HFFc6 (cell line): ENCODE data around the gene SPP1. TPM values are rescaled to one million over a fixed set of nuclear protein-coding genes. Genes with fewer than 3 reads are reported as not detected.
"Not testable (repeated sequence)": the region's sequence is repeated elsewhere in the genome, so short reads cannot be mapped to it uniquely, and the experiment has no call there.

ENCODE experiments used
- DNase-seq: peaks from one replicate; pipeline ENCODE4 v3.0.0-alpha.2; 2018
- H3K27ac Mint-ChIP-seq: 2 replicates; pipeline ENCODE4 v1.8.0; 2020; ENCODE audit warnings: mild to moderate bottlenecking, mixed read lengths
- H3K27me3 Mint-ChIP-seq: 2 replicates; pipeline ENCODE4 v1.8.0; 2021; ENCODE audit warnings: mild to moderate bottlenecking, moderate library complexity, mixed read lengths; ENCODE audit not compliant: insufficient read depth
- H3K36me3 Mint-ChIP-seq: 2 replicates; pipeline ENCODE4 v1.8.0; 2021; ENCODE audit warnings: low read depth, mixed read lengths
- H3K4me1 Mint-ChIP-seq: 2 replicates; pipeline ENCODE4 v1.8.0; 2020; ENCODE audit warnings: low read depth, mixed read lengths
- H3K4me3 Mint-ChIP-seq: 2 replicates; pipeline ENCODE4 v1.8.0; 2020; ENCODE audit warnings: mild to moderate bottlenecking, moderate library complexity, mixed read lengths
- H3K9me3 Mint-ChIP-seq: 2 replicates; pipeline ENCODE4 v1.8.0; 2020; ENCODE audit warnings: mild to moderate bottlenecking, mixed read lengths
- total RNA-seq, 6 experiments: library from RNA; stranded (reverse); fragmentation: NEBNext Ultra II Directional; extraction: Animal tissue kit (Norgen Biotek cat#: 25700); gene quantifications; 2 replicates in 1 of 6; 3 replicates in 5 of 6; pipeline ENCODE4 v1.2.3, GENCODE V29; 2021
- TF ChIP-seq, protein P1 (sequence below): fragments of 200-600 bp; sonication (generic); IDR thresholded peaks from 2 replicates; pipeline ENCODE4 v1.5.0; 2021; ENCODE audit warnings: antibody characterized with exemption, mild to moderate bottlenecking

The SPP1 gene
- total RNA-seq, 6 experiments from 2014 or later = 5.9 to 10.8 (median 7.1) TPM

DNA sequence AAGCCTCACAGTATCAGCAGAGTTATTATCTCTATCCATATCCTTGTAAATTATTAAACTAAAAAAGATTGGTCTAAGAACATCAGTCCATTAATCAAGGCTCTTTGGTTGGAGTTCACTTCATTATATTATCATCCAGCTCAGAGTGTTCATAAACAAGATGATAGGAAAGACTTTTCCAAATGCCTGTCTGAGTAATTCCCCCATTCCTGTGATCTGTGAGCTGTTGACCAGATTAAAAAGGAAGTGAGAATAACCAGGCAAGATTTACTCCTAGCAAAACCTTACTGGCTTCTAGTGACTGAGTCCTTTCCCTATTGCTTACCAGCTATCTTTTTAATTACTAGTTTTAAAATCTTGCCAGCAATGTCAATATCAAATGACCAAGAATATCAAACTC is 46.8 kb downstream of the SPP1 start:
- Mint-ChIP-seq H3K4me1 (peaks cover 61% of the 10 kb centered on the region), H3K4me3 (no peak overlapping the region), H3K36me3 (peaks cover 69% of the 10 kb centered on the region), H3K27me3 (no peaks in the 10 kb centered on the region; the same call in 1 of the 2 replicates), H3K27ac (peak overlapping the region; percentile 32; the same call in 1 of the 2 replicates), H3K9me3 (peaks cover 21% of the 10 kb centered on the region)
- TF ChIP-seq, protein P1, sequence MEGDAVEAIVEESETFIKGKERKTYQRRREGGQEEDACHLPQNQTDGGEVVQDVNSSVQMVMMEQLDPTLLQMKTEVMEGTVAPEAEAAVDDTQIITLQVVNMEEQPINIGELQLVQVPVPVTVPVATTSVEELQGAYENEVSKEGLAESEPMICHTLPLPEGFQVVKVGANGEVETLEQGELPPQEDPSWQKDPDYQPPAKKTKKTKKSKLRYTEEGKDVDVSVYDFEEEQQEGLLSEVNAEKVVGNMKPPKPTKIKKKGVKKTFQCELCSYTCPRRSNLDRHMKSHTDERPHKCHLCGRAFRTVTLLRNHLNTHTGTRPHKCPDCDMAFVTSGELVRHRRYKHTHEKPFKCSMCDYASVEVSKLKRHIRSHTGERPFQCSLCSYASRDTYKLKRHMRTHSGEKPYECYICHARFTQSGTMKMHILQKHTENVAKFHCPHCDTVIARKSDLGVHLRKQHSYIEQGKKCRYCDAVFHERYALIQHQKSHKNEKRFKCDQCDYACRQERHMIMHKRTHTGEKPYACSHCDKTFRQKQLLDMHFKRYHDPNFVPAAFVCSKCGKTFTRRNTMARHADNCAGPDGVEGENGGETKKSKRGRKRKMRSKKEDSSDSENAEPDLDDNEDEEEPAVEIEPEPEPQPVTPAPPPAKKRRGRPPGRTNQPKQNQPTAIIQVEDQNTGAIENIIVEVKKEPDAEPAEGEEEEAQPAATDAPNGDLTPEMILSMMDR = no peak
- DNase-seq = no peak

DNA sequence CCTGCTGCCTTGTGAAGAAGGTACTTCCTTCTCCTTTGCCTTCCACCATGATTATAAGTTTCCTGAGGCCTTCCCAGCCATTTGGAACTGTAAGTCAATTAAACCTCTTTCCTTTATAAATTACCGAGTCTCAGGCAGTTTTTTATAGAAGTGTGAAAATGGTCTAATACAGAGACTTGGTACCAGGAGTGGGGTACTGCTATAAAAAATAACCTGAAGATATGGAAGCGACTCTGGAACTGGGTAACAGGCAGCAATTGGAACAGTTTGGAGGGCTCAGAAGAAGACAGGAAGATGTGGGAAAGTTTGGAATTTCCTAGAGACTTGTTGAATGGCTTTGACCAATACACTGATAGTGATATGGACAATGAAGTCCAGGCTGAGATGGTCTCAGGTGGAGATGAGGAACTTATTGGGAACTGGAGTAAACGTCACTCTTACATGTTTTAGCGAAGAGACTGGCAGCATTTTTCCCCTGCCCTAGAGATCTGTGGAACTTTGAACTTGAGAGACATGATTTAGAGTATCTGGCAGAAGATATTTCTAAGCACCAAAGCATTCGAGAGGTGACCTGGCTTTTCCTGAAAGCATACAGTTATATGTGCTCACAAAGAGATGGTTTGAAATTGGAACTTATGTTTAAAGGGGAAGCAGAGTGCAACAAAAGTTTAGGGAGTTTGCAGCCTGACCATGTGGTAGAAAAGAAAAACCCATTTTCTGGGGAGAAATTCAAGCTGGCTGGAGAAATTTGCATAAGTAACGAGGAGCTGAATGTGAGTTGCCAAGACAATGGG is 50.6 kb downstream of the SPP1 start:
- not testable (repeated sequence) for DNase-seq, H3K27me3 Mint-ChIP-seq
- Mint-ChIP-seq H3K4me1 (peaks cover 70% of the 10 kb centered on the region), H3K4me3 (peak overlapping the region; percentile 24; the same call in 1 of the 2 replicates), H3K9me3 (peaks cover 31% of the 10 kb centered on the region), H3K36me3 (peaks cover 79% of the 10 kb centered on the region), H3K27ac (peak overlapping the region; percentile 55)

DNA sequence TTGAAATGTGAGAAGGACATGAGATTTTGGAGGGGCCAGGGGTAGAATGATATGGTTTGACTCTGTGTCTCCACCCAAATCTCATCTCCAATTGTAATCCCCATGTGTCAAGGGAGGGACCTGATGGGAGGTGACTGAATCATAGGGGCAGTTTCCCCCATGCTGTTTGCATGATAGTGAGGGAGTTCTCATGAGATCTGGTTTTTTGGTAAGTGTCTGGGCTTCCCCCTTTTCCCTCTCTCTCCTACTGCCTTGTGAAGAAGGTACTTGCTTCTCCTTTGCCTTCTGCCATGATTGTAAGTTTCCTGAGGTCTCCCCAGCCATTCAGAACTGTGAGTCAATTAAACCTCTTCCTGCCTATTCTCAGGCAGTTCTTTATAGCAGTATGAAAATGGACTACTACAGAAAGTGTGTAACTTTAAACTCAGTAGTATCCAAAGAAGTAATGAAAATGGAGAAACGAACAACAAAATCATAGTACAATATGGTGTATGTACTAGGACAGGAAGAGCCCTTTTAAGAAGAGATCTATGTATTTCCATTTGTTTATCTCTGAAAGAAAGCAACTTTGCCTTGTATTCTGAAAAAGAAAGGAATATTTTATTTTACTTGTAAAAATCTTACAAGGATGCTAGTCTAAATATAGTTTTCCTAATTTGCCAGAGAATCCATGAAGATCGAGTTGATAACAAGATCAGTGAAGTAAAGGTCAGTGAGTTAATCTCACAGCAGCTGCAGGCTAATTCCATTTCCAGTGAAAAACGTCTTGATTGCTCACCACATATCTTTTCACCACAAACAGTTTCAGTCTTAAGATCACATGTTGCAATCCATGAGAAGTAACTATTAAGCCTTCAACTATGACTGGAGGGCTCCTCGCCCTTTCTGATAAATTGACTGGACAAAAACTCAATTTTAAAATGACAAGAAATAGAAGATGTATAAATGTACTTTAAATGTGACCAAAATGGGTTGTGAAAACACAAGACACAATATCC is 52.4 kb downstream of the SPP1 start:
- peaks cover 57% of the 10 kb centered on the region for H3K4me1 Mint-ChIP-seq
- no peaks in the 10 kb centered on the region; the same call in 1 of the 2 replicates for H3K27me3 Mint-ChIP-seq
- peaks cover 31% of the 10 kb centered on the region for H3K9me3 Mint-ChIP-seq
- H3K27ac Mint-ChIP-seq = peak overlapping the region; percentile 96
- peaks cover 70% of the 10 kb centered on the region for H3K36me3 Mint-ChIP-seq
- DNase-seq = peak; percentile 95
- TF ChIP-seq, protein P1 = no peak
- H3K4me3 Mint-ChIP-seq = peak overlapping the region; percentile 79

DNA sequence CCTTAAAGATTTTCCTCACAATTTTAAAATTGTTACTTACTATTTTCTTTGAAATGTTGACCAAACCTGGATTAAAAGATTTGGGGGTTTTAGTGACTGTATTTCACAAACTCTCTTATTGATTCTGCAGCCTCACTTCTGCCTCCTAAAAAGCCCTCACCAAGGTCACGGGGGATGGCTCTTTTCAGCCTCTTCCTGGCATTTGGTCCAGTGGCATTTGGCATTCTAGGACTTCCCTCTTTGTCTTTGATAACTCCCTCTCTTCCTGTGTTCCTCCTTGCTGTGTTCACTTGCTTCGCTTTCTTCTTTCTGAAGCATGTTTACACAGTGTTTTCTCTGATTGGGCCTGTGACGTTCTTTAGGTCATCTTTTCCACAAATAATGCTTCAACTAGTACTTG is 53.4 kb downstream of the SPP1 start:
- peaks cover 51% of the 10 kb centered on the region for H3K4me1 Mint-ChIP-seq
- TF ChIP-seq, protein P1 = no peak
- no peaks in the 10 kb centered on the region; the same call in 1 of the 2 replicates for H3K27me3 Mint-ChIP-seq
- peaks cover 60% of the 10 kb centered on the region for H3K36me3 Mint-ChIP-seq
- peak overlapping the region; percentile 79 for H3K4me3 Mint-ChIP-seq
- H3K9me3 Mint-ChIP-seq = peaks cover 31% of the 10 kb centered on the region
- H3K27ac Mint-ChIP-seq = peak overlapping the region; percentile 96
- no peak for DNase-seq

DNA sequence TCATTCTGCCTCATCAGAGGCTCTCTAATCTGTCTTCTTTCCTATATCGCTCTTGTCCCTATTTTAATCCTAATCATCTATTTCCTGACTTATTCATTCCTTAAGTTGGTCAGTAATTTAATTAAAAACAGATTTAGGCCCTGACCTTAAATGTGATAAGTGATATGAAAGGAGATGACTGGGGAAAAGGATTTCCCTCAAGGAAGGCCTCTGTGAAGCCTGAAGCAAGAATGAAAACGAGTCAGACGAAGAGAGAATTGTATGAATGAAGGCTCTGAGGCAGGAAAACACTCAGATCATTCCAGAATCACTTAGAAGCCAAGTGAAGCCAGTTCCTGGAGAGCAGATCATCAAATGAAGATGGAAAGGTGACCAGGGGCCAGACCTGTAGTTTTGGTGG is 54.0 kb downstream of the SPP1 start:
- Mint-ChIP-seq H3K4me3 (peak overlapping the region; percentile 79), H3K4me1 (peaks cover 51% of the 10 kb centered on the region), H3K27ac (peak overlapping the region; percentile 96), H3K27me3 (no peaks in the 10 kb centered on the region; the same call in 1 of the 2 replicates), H3K9me3 (peaks cover 30% of the 10 kb centered on the region), H3K36me3 (peaks cover 54% of the 10 kb centered on the region)
- DNase-seq = peak; percentile 16
- TF ChIP-seq, protein P1 = no peak
